H1 (cell line): ENCODE data around the gene PEX13. TPM values are rescaled to one million over a fixed set of nuclear protein-coding genes. Genes with fewer than 3 reads are reported as not detected.

Experiments used
- CTCF ChIA-PET: fragments of 300-600 bp; sonication (Branson Sonifier 250); formaldehyde crosslinking; loops from one replicate; lab custom pipeline; 2021; ENCODE audit not compliant: partially characterized antibody; lab: Charles Lee
- POLR2A ChIA-PET: fragments of 300-600 bp; sonication (Branson Sonifier 250); formaldehyde crosslinking; loops from one replicate; lab custom pipeline; 2021; ENCODE audit warnings: inconsistent platforms; ENCODE audit not compliant: partially characterized antibody; lab: Charles Lee
- DNase-seq, 2 experiments: peaks; one replicate each; pipeline versions ENCODE4 v3.0.0 to v3.0.0-alpha.2; 2010 to 2022; ENCODE audit warnings: low spot score in 2 of 2, low read depth in 1 of 2, mixed read lengths in 1 of 2
- FAIRE-seq: peaks from 2 replicates; lab custom pipeline; 2011; peaks lifted over from hg19 to GRCh38; lab: Jason Lieb, UNC
- H2AFZ ChIP-seq: 2 replicates; pipeline ENCODE4 v1.8.1; 2012; ENCODE audit warnings: low read length, inconsistent platforms
- H2AK5ac ChIP-seq: 2 replicates; pipeline ENCODE4 v1.6.1; 2013; ENCODE audit warnings: low read depth, low read length
- H2BK120ac ChIP-seq: replicated peaks from 2 replicates; pipeline ENCODE3; 2013; ENCODE audit warnings: low read depth, low read length, inconsistent platforms
- H2BK12ac ChIP-seq: 2 replicates; pipeline ENCODE4 v1.6.1; 2013; ENCODE audit warnings: low read depth, low read length
- H2BK15ac ChIP-seq: 2 replicates; pipeline ENCODE4 v1.6.1; 2013; ENCODE audit warnings: low read length
- H2BK20ac ChIP-seq: 2 replicates; pipeline ENCODE4 v1.6.1; 2013; ENCODE audit warnings: low read length
- H2BK5ac ChIP-seq: 2 replicates; pipeline ENCODE4 v1.6.1; 2013; ENCODE audit warnings: low read depth, low read length
- H3K14ac ChIP-seq: 2 replicates; pipeline ENCODE4 v1.6.1; 2013; ENCODE audit warnings: inconsistent platforms; ENCODE audit not compliant: insufficient read length
- H3K18ac ChIP-seq: 2 replicates; pipeline ENCODE4 v1.6.1; 2013; ENCODE audit warnings: low read length; ENCODE audit errors: extremely low read depth
- H3K23ac ChIP-seq: 2 replicates; pipeline ENCODE4 v1.6.1; 2013; ENCODE audit warnings: inconsistent platforms; ENCODE audit not compliant: insufficient read length
- H3K23me2 ChIP-seq: 2 replicates; pipeline ENCODE4 v1.6.1; 2013; ENCODE audit warnings: low read depth, low read length
- H3K27ac ChIP-seq: 2 replicates; pipeline ENCODE4 v1.6.1; 2011; ENCODE audit warnings: low read depth, low read length, inconsistent platforms
- H3K27me3 ChIP-seq, 4 experiments: replicated peaks in 1 of 4; 1 replicate in 1 of 4; 2 replicates in 3 of 4; pipeline versions ENCODE4 v1.6.1 to v1.8.1; 2011 to 2013; ENCODE audit warnings: low read length in 3 of 4, mild to moderate bottlenecking in 3 of 4, inconsistent platforms in 2 of 4, mixed read lengths in 2 of 4, moderate library complexity in 1 of 4; ENCODE audit not compliant: control insufficient read depth in 3 of 4, insufficient read depth in 3 of 4; ENCODE audit errors: extremely low read depth in 1 of 4
- H3K36me3 ChIP-seq, 4 experiments: 2 replicates each; pipeline versions ENCODE4 v1.6.1 to v1.8.1; 2011 to 2013; ENCODE audit warnings: mild to moderate bottlenecking in 4 of 4, low read length in 3 of 4, moderate library complexity in 2 of 4, control low read depth in 1 of 4, inconsistent platforms in 1 of 4; ENCODE audit not compliant: insufficient read depth in 4 of 4, control insufficient read depth in 2 of 4
- H3K4ac ChIP-seq: replicated peaks from 2 replicates; pipeline ENCODE3; 2013; ENCODE audit warnings: low read length, low read depth, mixed read lengths, inconsistent platforms; ENCODE audit not compliant: insufficient read length
- H3K4me1 ChIP-seq, 4 experiments: replicated peaks in 1 of 4; 1 replicate in 1 of 4; 2 replicates in 3 of 4; pipeline versions ENCODE4 v1.6.1 to v1.8.1; 2011 to 2013; ENCODE audit warnings: low read length in 3 of 4, inconsistent platforms in 2 of 4, mixed read lengths in 1 of 4; ENCODE audit not compliant: insufficient read depth in 4 of 4, control insufficient read depth in 3 of 4
- H3K4me2 ChIP-seq, 2 experiments: 2 replicates each; pipeline versions ENCODE4 v1.6.1 to v1.8.1; 2011 to 2013; ENCODE audit warnings: low read depth in 2 of 2, low read length in 2 of 2, control low read depth in 1 of 2, inconsistent platforms in 1 of 2, mild to moderate bottlenecking in 1 of 2; ENCODE audit not compliant: insufficient read depth in 1 of 2
- H3K4me3 ChIP-seq, 4 experiments: fragments of 200-600, 300-600 bp in 1 of 4; sonication (generic), shearing (Covaris generic), sonication (Bioruptor Twin) in 1 of 4; 2 replicates each; pipeline versions ENCODE4 v1.5.1 to v1.8.1; 2011 to 2016; ENCODE audit warnings: low read length in 4 of 4, low read depth in 3 of 4, control low read depth in 2 of 4, inconsistent platforms in 2 of 4, mild to moderate bottlenecking in 2 of 4, mixed read lengths in 1 of 4, moderate library complexity in 1 of 4; ENCODE audit not compliant: insufficient read depth in 2 of 4; ENCODE audit errors: extremely low read depth in 1 of 4
- H3K56ac ChIP-seq: replicated peaks from 2 replicates; pipeline ENCODE3; 2013; ENCODE audit warnings: low read depth, mild to moderate bottlenecking, mixed read lengths, low read length, inconsistent platforms; ENCODE audit not compliant: insufficient read length
- H3K79me1 ChIP-seq: 2 replicates; pipeline ENCODE4 v1.6.1; 2013; ENCODE audit warnings: low read depth, low read length, control low read depth
- H3K79me2 ChIP-seq, 2 experiments: 2 replicates each; pipeline versions ENCODE4 v1.6.1 to v1.8.1; 2012 to 2013; ENCODE audit warnings: low read length in 2 of 2, mild to moderate bottlenecking in 2 of 2, inconsistent platforms in 1 of 2; ENCODE audit not compliant: insufficient read depth in 2 of 2, control insufficient read depth in 1 of 2
- H3K9ac ChIP-seq, 4 experiments: replicated peaks in 1 of 4; 1 replicate in 1 of 4; 2 replicates in 3 of 4; pipeline versions ENCODE4 v1.6.1 to v1.8.1; 2011 to 2013; ENCODE audit warnings: low read depth in 3 of 4, low read length in 3 of 4, control low read depth in 2 of 4, mild to moderate bottlenecking in 2 of 4, moderate library complexity in 2 of 4, inconsistent platforms in 1 of 4; ENCODE audit errors: extremely low read depth in 1 of 4
- H3K9me3 ChIP-seq, 2 experiments: 2 replicates each; pipeline versions ENCODE4 v1.6.1 to v1.8.1; 2012 to 2013; ENCODE audit warnings: mild to moderate bottlenecking in 2 of 2, moderate library complexity in 2 of 2, control low read depth in 1 of 2, inconsistent platforms in 1 of 2, low read depth in 1 of 2, low read length in 1 of 2, mixed read lengths in 1 of 2; ENCODE audit not compliant: insufficient read depth in 2 of 2
- H4K20me1 ChIP-seq, 2 experiments: replicated peaks in 1 of 2; 2 replicates each; pipeline versions ENCODE3 to v1.8.1; 2011 to 2013; ENCODE audit warnings: inconsistent platforms in 2 of 2, low read length in 2 of 2, mild to moderate bottlenecking in 1 of 2; ENCODE audit not compliant: insufficient read depth in 2 of 2, control insufficient read depth in 1 of 2
- H4K5ac ChIP-seq: 2 replicates; pipeline ENCODE4 v1.6.1; 2013; ENCODE audit warnings: low read length, low read depth, mixed read lengths, inconsistent platforms; ENCODE audit not compliant: insufficient read length
- H4K8ac ChIP-seq: 2 replicates; pipeline ENCODE4 v1.8.0; 2013; ENCODE audit warnings: mild to moderate bottlenecking, moderate library complexity, low read length, inconsistent platforms; ENCODE audit not compliant: insufficient read depth; ENCODE audit errors: extremely low read depth
- H4K91ac ChIP-seq: replicated peaks from 2 replicates; pipeline ENCODE3; 2013; ENCODE audit warnings: low read length, mixed read lengths, inconsistent platforms; ENCODE audit not compliant: insufficient read length
- EP300 ChIP-seq, 2 experiments: IDR thresholded peaks; 1 replicate in 1 of 2; 2 replicates in 1 of 2; pipeline ENCODE4 v1.6.1; 2011 to 2012; ENCODE audit warnings: low read depth in 2 of 2, low read length in 2 of 2, mild to moderate bottlenecking in 2 of 2, borderline replicate concordance in 1 of 2, inconsistent platforms in 1 of 2, moderate library complexity in 1 of 2
- EZH2 ChIP-seq: fragments of 200-600 bp; sonication (generic); IDR thresholded peaks from 2 replicates; pipeline ENCODE4 v1.7.1; 2012; ENCODE audit warnings: low read depth, mild to moderate bottlenecking, moderate library complexity, low read length, inconsistent platforms; ENCODE audit not compliant: severe bottlenecking
- GABPA ChIP-seq: IDR thresholded peaks from 2 replicates; pipeline ENCODE4 v1.6.1; 2011; ENCODE audit warnings: mild to moderate bottlenecking, low read length, moderate library complexity, borderline replicate concordance; ENCODE audit not compliant: insufficient read depth
- JUND ChIP-seq: IDR thresholded peaks from 2 replicates; pipeline ENCODE4 v1.6.1; 2011; ENCODE audit warnings: mild to moderate bottlenecking, improper control_type of control experiment, low read length
- MAX ChIP-seq: IDR thresholded peaks from 2 replicates; pipeline ENCODE4 v1.6.1; 2012; ENCODE audit warnings: inconsistent platforms
- NANOG ChIP-seq: IDR thresholded peaks from 2 replicates; pipeline ENCODE4 v1.6.1; 2011; ENCODE audit warnings: low read length, low read depth, mild to moderate bottlenecking, inconsistent platforms; ENCODE audit not compliant: insufficient read depth, poor library complexity, severe bottlenecking
- POLR2AphosphoS5 ChIP-seq: IDR thresholded peaks from 2 replicates; pipeline ENCODE4 v1.6.1; 2011; ENCODE audit warnings: low read depth, low read length
- SIRT6 ChIP-seq: IDR thresholded peaks from one replicate; pipeline ENCODE4 v1.7.1; 2012; ENCODE audit warnings: low read length, inconsistent platforms
- TBP ChIP-seq: IDR thresholded peaks from 2 replicates; pipeline ENCODE4 v1.6.1; 2011; ENCODE audit warnings: low read depth, low read length, improper control_type of control experiment
- polyA plus RNA-seq, 7 experiments: library from polyadenylated mRNA; depleted of rRNA in 3 of 7; stranded (reverse) in 5 of 7; unstranded in 2 of 7; fragments of >200 nt in 5 of 7; fragments of 200-250 nt in 2 of 7; gene quantifications; 1 replicate in 5 of 7; 2 replicates in 1 of 7; 4 replicates in 1 of 7; pipeline versions ENCODE4 v1.2.1 to v1.2.3, GENCODE V29; 2011 to 2013; ENCODE audit warnings: missing spikeins in 2 of 7, mixed read lengths in 2 of 7
- total RNA-seq: library from RNA; stranded (reverse); fragmentation: NEBNext Ultra II Directional; extraction: Animal tissue kit (Norgen Biotek cat#: 25700); gene quantifications from 2 replicates; pipeline ENCODE4 v1.2.1, GENCODE V29; 2021

PEX13 gene
- total and polyA plus RNA-seq, 2 of the 8 experiments (the other 6 are each of a cell fraction or from before 2014, with no cell fraction given) = 16.8 to 22.3 TPM

- Histone ChIP-seq H2BK5ac (no peak overlapping the region), H4K8ac (no peak overlapping the region), H3K9me3 (no peaks in the 10 kb centered on the region; a peak in 1 of 4 replicates), H4K91ac (no peak overlapping the region), H2AFZ (no peak overlapping the region), H3K23ac (no peak overlapping the region), H3K9ac (no peak overlapping the region), H3K4me1 (no peaks in the 10 kb centered on the region), H3K36me3 (no peaks in the 10 kb centered on the region), H2BK20ac (no peak overlapping the region), H3K4me3 (no peak overlapping the region), H4K20me1 (no peaks in the 10 kb centered on the region), H3K79me1 (no peaks in the 10 kb centered on the region), H4K5ac (no peak overlapping the region), H3K56ac (no peak overlapping the region), H3K79me2 (no peaks in the 10 kb centered on the region), H3K23me2 (no peaks in the 10 kb centered on the region), H3K27ac (no peak overlapping the region), H2BK12ac (no peak overlapping the region), H3K27me3 (no peaks in the 10 kb centered on the region), H3K18ac (no peak overlapping the region), H3K4ac (no peak overlapping the region), H3K4me2 (no peak overlapping the region), H2BK15ac (no peak overlapping the region), H2AK5ac (no peak overlapping the region), H3K14ac (no peak overlapping the region), H2BK120ac (no peak overlapping the region)
- no peak for TF ChIP-seq MAX
- no peak for TF ChIP-seq TBP
- TF ChIP-seq POLR2AphosphoS5 = no peak
- no peak for TF ChIP-seq EZH2
- TF ChIP-seq JUND = no peak
- TF ChIP-seq GABPA = no peak
- no peak for TF ChIP-seq SIRT6
- no peak for TF ChIP-seq EP300 (IDR thresholded peaks at IDR 0.05; ENCODE audit: borderline replicate concordance in 1 of 2, low read depth in 2 of 2, low read length in 2 of 2)
- TF ChIP-seq NANOG = no peak
- DNase-seq (no peak), FAIRE-seq (no peak)
- POLR2A ChIA-PET = no interaction called here
- CTCF ChIA-PET = interaction anchor here (1.2 to 1.6 kb wide), 2 partner anchors 8 to 145 kb away, joined by 3 to 5 read pairs; no protein-coding TSS in a partner anchor
These were observed 10.9 kb upstream of the PEX13 start for GRCh38 chr2:61006486-61007105.
